ENCODE measurements around the gene CENPP.

CENPP gene

DNA sequence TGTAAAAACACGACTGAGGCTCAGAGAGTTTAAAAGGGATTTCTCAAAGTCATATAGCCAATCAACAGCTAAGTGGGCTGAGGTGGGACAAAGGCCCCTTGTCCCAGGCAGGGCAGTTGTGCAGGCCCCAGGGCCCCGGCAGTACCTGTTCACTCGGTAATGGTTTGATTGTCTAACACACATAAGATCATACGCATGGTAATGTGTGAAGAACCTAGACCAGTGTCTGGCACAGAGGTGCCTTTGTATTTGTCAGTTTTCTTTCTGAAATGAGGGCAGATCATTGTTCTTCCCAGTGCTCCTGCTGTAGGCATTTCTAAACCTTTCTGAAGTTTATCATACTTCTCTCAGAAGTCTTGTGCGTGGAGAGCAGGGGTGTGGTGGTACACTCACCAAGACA lies 277.3 kb downstream of the CENPP start:
- DNase-seq: no peak

DNA sequence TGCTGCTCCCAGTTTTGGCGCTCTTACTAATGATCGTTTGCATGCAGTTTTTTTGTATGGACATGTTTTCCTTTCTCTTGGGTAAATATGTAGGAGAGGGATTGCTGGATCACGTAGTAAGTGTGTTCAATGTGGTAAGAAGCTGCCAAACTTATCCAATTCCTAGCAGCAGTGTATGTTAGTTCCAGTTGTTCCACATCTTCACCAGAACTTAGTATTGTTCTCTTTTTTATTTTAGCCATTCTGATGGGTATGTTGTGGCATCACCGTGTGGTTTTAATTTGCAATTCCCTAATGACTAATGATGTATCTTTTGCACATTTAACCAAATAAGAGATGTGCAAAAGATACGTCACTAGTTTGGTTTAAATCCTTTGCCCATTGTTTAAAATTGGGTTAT lies 278.2 kb downstream of the CENPP start:
- DNase-seq: no peak

DNA sequence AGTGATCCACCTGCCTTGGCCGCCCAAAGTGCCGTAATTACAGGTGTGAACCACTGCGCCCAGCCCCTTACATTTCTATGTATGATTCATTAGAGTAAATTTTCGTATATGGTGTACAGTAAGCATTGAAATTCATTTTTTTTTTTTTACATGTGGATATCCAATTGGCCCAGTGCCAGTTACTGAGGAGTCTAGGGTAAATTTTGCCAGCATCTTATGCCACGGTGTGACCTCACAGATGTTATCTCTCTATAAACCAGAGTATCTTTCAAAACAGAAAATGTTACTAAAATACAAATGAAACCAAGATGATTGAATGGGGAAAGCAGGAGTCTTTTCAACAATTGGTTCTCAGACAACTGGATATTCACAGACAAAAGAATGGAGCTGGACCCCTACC lies 279.5 kb downstream of the CENPP start:
- DNase-seq: no peak

DNA sequence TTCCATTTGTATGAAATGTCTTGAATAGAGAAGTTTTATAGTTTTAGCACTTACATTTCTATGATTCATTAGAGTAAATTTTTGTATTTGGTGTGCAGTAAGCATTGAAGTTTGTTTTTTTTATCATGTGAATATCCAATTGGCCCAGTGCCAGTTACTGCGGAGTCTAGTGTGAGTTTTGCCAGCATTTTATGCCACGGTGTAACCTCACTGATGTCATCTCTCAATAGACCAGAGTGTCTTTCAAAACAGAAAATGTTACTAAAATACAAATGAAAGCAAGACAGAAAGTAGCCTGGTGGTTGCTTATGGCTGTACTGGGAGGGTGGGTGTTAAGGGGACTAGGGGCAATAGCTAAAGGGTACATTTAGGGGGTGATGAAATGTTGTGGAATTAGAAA lies 281.3 kb downstream of the CENPP start:
- DNase-seq: no peak

DNA sequence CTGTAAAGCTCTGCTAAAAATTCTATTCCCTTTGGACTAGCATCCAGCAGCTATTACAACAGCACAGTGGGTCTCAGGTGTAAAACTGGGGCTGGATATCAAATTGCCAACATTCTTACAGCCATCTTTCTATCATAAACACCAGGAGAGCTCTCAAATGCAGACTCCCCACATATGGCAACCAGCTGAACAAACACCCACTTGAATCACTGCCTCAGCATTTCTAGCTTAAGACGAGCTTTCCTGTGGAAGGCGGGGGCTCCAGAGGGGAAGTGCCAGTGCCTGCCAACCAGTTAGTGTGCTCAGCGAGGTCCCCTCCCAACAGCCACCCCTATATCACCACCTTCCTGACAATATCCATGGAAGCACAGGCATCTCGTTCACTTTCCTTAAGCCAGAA lies 282.0 kb downstream of the CENPP start:
- DNase-seq: no peak

DNA sequence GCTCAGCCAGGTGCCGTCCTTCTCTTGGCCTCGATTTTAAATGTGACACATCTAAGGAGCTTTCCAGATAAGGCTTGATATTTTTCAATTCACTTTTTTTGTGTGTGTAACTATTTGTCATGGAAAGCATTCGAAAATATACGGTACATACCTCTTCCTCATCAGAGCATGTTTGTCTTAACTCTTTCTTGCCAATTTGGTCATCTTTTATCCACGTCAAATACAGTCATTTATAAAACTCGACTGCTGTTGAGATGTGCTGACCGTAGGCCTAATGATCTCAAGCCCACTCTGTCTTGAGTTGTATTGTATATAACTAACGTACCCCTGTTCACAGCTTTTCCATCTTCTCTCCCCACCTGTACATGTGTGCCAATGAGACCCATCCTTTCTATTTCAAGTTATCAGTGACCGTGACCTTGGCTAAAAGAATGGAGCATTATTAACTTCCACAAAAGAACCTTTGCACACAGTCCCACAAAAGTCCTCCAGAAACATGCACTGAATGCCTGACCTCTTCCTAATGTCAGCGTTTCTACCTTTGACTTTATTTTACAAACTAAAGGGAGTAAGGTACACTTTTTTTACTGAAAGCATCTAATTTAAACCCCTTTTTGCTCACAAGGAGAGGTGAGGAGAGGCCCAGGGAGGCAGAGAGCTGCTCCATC lies 282.6 kb downstream of the CENPP start:
- DNase-seq: no peak

DNA sequence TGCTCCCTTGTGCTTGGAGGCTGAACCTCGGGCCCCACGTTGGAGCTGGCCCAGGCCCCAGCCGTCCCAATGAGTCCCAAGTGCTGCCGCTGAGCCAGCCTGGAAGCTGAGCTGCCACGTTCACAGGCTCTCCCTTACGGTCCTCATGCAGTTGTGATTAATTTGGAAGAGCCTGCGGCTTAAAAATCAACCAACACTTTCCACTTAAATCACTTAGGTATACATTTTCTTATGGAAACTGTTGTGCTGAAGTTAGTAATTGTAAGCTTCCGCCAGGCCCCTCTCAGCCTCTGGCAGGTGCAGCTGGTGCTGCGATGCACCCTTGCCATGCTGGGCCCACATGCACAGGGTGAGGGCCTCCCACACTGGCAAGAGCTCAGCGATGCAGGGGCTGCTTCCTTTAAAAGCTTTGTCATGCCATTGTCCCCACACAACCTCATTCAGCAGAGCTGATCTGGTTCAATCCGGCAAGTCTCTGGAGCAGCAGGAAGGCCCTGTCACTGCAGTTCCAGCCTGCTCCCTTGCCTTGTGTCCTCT lies 283.2 kb downstream of the CENPP start:
- peak; percentile 75 for DNase-seq

DNA sequence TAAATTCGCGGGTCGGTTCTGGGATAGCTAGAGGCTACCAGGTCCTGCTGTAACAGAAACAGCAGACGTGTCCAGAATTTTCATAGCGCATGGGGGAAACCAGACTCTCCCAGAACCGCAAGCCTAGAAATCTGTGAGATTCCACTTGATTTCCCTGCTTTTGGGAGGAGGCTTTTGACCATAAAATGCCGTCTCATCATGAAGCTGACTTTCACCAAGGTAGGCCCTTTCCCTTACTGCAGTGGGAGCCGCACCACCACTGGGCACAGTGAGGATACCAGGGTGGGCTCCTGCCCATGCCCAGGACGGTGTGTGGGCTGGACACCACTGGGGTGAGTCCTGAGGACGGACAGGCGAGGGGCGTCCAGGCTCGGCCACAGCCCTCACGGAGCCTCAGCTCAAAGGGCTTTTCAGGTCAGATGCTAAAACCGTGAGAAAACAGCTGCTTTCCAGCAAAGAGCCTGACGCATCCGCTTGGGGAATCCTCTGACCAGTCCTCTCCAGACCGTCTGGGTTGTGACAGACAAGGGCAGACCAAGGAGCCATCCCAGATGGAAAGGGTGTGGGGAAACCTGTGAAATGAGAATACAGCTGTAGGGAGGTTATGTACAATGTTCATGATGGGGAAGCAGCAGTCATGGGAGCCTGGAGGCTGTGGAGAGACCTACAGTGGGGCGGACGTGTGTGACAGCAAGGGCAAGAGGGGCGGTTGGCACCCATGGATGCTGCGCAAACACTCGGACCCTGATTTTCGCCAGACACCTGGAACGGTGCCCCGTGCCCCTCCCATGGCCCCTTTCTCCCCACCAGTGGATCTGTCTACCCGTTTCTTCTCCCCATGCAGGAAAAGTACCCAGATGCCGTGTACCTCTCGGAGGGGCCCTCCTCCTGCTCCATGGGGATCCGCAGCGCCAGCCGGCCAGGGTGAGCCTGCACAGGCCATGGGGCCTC lies 285.0 kb downstream of the CENPP start:
- DNase-seq: no peak

DNA sequence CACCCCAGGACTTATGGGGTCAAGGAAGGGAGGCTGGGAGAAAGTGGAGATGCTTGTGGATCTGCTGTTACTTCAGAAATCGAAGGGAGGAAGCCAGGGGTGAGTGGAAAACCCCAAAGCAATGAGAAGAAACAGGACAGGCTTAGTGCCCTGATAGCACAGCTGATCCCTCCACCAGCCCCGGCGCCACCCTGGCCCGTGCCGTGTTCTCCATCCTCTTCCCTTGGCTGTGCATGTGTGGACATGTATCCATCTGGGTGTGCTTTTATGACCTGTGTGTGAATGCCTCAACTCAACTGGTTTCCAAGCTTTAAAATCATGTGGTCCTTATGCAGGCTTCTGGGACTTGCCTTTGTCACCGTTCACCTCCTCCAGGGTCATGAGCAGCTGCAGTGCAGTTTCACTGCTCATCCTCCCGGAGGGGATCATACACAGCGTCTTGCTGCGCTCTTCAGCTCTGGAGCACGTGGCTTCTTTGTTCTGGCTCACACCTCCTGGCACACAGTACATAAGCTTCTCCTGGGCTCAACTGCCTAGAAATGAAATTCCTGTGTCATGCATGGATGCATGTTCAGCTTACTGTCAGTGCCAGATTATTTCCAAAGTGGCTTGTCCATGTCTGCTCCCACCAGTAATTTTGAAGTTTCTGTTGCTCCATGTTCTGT lies 286.0 kb downstream of the CENPP start:
- no peak for DNase-seq

DNA sequence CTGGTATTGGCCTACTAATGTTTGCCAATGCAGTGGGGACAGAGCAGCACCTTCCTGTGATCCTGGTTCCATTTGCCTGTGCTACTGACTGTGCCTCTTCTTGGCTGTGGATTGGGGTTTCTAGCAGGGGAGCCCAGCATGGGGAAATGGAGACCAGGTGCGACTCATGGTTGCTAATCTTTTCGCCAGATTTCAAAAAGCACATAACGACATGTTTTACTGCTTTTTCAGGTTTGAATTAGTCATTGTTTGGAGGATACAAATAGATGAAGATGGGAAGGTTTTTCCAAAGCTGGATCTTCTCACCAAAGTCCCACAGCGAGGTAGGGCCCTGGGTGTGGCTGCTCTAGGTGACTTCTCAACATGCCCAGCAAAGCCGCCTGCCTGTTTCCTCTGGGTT lies 286.5 kb downstream of the CENPP start:
- no peak for DNase-seq

DNA sequence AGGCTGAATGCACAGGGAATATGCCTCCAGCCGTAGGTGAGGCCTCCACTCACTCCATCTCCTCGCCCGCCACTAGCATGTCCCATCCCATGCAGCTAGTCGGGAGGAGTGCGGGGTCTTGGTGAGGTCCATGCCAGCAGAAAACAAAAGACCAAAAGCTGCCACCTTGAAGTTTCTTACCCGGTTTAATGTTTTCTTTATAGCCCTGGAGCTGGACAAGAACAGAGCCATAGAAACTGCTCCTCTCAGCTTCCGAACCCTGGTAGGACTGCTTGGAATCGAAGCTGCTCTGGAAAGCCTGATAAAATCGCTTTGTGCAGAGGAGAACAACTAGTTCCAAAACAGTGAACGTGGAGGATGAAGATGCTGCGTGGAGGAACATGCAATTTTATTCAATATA lies 287.1 kb downstream of the CENPP start:
- no peak for DNase-seq

DNA sequence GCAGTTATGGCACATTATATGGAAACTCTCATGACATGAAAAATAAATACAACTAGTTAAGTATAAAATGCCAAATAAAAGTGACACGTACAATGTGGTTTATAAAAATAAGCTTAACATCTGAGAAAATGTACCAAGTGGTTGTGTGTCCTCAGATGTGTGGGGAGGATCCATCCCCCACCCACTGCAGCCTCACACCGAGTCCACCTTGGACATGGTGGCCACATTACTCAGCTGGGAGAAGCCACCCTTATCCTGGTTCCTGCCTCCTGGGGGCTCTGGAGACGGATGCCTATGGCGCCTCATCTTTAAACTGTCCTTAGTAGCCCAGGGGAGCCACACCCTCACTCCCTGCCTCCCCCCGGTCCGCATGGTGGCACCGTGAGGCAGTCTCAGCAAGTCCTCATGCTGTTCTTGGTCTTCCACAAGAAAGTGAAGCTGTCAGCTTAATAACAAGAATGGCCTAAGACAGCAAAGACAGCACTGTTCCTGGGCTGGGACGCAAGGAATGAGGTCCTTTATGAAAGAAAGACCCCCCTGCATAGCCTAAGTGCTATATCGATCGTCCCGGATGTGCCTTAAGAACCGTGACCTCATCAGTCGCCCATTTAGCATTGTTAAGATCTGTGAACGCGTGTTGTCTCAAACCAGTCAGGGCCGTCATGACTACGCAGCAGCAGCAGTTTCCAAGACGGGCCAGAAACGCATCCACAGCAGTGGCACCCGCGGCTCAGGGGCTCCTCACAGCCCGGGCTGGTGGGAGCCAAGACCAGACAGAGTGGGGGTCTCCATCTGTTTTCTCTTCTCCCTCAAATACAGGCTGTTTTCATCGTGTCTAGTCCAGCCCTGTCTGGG lies 287.7 kb downstream of the CENPP start:
- DNase-seq: no peak

DNA sequence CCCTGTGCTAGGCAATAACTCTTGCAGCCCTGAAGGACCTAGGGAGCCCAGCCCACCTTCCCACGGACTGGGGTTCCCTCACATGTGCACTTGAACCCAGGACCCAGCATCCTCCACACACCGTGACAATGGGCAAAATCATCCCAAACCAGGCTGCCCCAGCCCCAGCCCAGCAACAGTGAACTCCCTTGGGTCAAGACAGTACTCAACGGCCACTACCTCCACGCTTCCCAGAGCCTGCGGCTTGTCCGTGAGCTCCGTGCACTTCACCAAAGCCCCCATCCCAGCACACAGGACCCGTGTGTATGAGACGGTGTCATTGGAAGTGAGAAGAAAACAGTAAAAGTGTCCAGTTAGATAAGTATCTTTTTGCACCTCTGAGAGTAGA lies 288.4 kb downstream of the CENPP start:
- DNase-seq: no peak

DNA sequence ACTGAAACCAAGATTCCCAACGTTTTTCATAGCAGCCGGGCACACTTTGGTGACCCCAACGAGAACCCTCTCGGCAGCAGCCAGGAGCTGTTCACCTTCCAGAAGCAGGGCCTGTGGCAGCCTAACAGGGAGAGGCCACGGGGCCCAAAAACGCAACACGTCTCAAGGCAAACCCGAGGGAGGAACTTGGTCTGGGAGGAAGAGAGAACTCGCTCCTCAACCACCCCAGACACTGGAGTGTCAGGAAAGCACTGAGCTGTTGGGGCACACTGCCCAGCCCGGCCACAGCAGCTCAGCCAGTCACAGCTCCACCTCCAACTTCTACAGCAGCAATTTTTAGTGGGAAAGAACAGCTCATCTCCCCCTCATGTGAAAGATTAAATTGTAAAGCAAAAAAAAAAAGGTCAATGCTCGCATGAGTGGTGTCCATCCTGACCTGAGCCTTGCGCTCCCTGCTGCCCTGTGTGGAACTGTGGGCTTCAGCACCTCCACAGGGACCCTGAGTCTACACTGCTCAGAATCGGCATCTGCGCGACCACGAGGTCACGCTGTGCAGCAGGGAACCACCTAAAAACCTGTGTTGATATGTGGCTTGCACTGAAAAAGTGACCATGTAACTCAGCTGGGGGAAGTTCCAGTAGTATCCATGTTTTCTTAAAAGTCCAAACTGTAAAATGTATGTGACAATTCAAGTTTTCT lies 289.2 kb downstream of the CENPP start:
- no peak for DNase-seq

DNA sequence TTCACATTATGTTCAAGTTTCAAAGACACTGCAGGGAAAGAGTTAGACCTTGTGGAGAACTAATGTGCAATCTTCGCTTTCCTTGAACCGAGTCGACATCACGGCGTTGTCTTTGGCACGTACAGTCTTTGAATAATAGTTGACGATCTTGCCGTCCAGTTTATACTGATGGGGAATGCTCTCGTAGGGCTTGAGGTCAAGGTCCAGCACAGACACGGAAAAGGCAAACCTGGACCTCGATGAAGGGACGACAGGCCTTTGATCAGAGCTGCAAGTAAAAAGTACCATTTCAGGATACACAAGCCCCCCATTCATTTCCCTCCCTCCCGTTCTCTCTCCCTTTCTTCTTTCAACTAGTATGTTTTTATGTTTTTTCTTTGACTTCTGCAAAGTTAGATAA lies 290.0 kb downstream of the CENPP start:
- DNase-seq: no peak

DNA sequence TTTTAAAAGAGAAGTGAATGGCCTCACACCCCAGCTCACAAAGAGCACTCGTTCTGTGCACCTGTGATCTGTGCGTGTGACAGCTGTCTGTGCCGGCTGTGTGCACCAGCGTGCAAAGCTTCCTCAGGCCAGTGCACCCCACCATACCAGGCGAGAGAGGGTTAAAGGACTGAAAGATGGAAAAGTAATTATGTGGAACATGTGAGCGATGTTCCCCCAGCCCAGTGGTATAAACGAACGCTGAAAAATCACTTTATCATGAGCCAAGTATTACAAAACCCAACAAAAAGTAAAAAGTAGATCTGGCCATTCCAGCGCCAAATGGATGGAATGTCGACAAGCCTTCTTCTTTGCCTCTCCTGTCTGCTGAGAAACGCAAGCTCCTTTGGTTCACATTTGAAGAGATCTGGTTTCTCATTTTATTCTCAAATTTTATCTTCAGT lies 290.5 kb downstream of the CENPP start:
- no peak for DNase-seq

DNA sequence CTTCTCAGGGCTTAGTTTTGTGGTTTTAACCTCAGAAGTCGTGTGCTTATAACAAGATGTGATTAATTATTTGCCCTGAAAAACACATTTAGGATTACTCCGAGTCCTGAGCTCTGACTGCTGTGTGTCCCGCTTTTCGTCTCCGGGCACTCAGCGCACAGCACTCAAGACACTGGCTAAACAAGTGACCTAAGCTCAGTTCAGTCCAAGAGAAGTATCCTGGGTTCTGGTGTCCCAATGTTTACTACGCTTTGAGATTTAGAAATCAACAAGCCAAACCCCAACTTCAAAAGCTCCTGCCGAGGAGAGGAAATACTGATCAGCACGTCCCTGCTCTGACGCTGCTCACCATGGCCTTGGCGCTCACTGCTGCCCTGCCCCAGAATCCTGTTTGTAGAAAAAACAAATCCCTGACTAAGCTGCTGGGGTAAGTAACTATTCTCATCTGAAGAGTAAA lies 290.9 kb downstream of the CENPP start:
- no peak for DNase-seq

DNA sequence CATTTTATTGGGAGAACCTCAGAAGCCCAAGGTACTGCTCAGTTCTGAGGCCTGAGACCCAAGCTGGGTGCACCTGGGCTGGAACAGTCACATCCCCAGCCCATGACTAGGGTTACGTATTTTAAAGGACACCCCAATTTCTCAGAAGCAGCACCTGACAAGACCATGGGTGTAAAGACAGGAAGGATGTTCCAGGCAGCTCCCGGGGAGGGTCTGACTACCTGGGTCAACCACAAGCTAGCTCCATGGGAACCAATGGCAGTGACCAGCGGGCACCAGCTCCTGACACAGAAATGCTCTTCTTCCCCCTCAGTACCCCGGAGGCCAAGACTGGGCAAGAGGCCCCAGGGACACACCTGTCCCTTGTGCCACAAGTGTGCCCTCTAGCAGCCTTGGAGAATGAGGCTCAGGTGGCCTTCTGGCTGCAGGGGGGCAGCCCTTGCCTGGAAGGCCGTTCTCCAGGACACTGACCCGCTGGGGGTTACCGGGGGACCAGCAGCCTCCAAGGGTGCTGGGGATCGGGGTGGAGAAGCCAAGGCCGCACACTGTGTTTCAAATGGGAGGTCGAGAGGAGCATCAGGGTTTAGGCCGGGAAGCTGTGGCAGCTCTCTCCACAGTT lies 291.6 kb downstream of the CENPP start:
- no peak for DNase-seq

DNA sequence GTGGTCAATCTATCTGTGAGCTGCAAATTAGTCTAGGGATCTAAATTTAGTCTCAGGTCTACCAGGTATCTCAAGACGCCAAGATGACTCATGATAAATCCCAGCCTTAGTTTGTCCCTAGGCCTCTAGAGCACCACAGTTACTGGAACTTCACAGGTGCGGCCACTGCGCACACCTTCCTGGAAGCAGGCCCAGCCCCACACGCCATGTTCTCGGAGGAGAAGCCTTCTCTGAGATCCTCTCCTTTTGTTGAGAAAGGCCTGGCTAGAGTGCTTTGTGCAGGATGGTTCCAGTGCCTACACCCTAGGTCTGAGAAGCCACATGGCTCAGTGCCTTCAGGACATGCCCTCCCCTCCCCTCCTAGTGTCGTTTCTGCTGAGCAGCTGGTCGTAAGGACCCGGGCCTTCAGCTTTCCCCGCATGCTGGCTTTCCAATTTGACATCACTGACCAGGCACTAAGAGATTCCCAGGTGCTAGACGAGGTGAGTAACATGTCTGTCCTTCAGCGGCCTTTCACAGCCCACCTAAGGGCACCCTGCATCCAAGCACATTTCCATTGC lies 292.3 kb downstream of the CENPP start:
- no peak for DNase-seq

DNA sequence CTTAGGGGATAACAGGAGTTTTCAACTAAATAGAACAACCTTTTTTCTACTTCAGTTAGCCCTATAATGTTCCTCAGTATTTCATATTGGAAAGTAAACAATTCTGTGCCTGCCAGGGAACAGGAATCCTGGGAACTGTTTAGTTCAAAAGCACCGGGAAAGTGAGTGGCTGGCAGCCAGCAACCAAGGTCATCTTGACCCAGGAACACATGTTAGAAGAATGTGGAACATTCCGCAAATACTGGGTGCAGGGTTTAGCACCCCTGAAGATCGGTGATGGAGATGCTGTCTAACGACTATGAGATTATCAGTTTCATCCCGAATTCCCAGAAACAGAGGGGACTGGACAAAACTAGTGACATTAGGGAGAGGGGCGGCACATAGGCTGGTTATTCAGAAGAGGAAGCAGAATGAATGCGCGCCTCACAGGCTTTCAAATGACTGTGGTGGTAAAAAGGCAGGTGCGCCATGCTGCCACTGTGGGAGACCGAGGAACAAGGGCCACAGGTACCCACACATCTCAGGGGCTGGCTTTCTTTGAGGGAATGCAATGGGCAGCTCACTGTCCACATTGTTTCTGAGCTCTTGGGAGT lies 293.0 kb downstream of the CENPP start:
- DNase-seq: no peak
